Transverse colon (tissue), 4 donors: Measurements from ENCODE around the gene PLCL1.

Experiments
- CTCF ChIP-seq, 5 experiments: fragments of 200-600 bp in 3 of 5; fragments of 450-650 bp in 2 of 5; sonication (generic) in 3 of 5; IDR thresholded peaks; 1 replicate in 2 of 5; 2 replicates in 3 of 5; pipeline ENCODE4 v1.5.1; 2016 to 2017; ENCODE audit warnings: antibody characterized with exemption in 5 of 5, inconsistent platforms in 3 of 5, mild to moderate bottlenecking in 2 of 5, moderate library complexity in 1 of 5
- EP300 ChIP-seq: sonication (generic); formaldehyde crosslinking; IDR thresholded peaks from one replicate; pipeline ENCODE4 v1.6.1; 2017; ENCODE audit warnings: antibody characterized with exemption, low read depth
- POLR2A ChIP-seq: fragments of 450-650 bp; IDR thresholded peaks from one replicate; pipeline ENCODE4 v1.6.1; 2016; ENCODE audit warnings: antibody characterized with exemption, mild to moderate bottlenecking, moderate library complexity
- POLR2AphosphoS5 ChIP-seq, 3 donors: sonication (generic); formaldehyde crosslinking; IDR thresholded peaks; one replicate each; pipeline ENCODE4 v1.6.1; 2016; ENCODE audit warnings: antibody characterized with exemption in 3 of 3

DNA sequence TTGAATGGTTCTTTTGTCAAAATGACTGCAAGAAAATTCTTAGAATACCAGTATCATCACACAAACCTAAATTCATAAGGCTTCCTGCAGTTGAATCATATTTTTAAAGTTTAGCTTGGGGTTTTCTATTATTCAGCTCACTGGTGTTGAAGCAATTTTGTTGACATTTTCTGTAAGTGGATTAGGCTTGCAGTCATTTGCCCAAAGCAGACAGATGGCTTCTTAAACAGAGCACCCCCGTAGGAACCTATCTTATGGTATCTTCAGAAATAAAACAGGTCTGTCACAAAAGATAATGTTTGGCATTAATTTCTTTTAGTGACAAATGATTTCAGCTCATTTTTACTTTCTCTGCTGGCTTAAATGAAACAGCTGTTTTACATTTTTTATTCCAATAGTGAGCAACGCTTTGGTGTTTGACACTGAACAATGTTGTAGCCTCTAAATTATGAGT lies 331.1 kb downstream of the PLCL1 start:
- TF ChIP-seq CTCF (IDR thresholded peaks at IDR 0.05) (no peak), POLR2AphosphoS5 (IDR thresholded peaks at IDR 0.05) (no peak), POLR2A (no peak), EP300 (no peak)
